GM23248 (cell line): ENCODE measurements around the gene SPATS2L. TPM values are rescaled to one million over a fixed set of nuclear protein-coding genes. Genes with fewer than 3 reads are reported as not detected.

ENCODE experiments used
- DNase-seq: peaks from one replicate; pipeline ENCODE4 v3.0.0-alpha.2; 2015
- H2AFZ ChIP-seq: fragments of 200-600 bp; sonication (generic); 2 replicates; pipeline ENCODE4 v1.6.1; 2016; ENCODE audit warnings: antibody characterized with exemption
- H3F3A ChIP-seq: fragments of 200-600 bp; sonication (generic); 2 replicates; pipeline ENCODE4 v1.6.1; 2016; ENCODE audit warnings: mild to moderate bottlenecking, antibody characterized with exemption, mixed run types; ENCODE audit not compliant: insufficient read depth
- H3K27ac ChIP-seq: fragments of 200-600 bp; sonication (generic); 2 replicates; pipeline ENCODE4 v1.5.1; 2016; ENCODE audit warnings: mild to moderate bottlenecking
- H3K27me3 ChIP-seq: fragments of 200-600 bp; sonication (generic); replicated peaks from 2 replicates; pipeline ENCODE4 v1.6.1; 2016; ENCODE audit warnings: mild to moderate bottlenecking; ENCODE audit not compliant: insufficient read depth
- H3K36me3 ChIP-seq: fragments of 200-600 bp; sonication (generic); 2 replicates; pipeline ENCODE4 v1.6.1; 2016; ENCODE audit warnings: low read depth, mild to moderate bottlenecking
- H3K4me1 ChIP-seq: fragments of 200-600 bp; sonication (generic); 2 replicates; pipeline ENCODE4 v1.6.1; 2016; ENCODE audit warnings: mild to moderate bottlenecking; ENCODE audit not compliant: insufficient read depth
- H3K4me2 ChIP-seq: fragments of 200-600 bp; sonication (generic); one replicate; pipeline ENCODE4 v1.6.1; 2016; ENCODE audit warnings: mild to moderate bottlenecking; ENCODE audit not compliant: unreplicated experiment
- H3K4me3 ChIP-seq: fragments of 200-600 bp; sonication (generic); 2 replicates; pipeline ENCODE4 v1.5.1; 2016; ENCODE audit warnings: mild to moderate bottlenecking
- H3K79me2 ChIP-seq: fragments of 200-600 bp; sonication (generic); 2 replicates; pipeline ENCODE4 v1.6.1; 2016; ENCODE audit warnings: mild to moderate bottlenecking; ENCODE audit not compliant: insufficient read depth
- H3K9ac ChIP-seq: fragments of 200-600 bp; sonication (generic); 2 replicates; pipeline ENCODE4 v1.6.1; 2016; ENCODE audit warnings: mild to moderate bottlenecking
- H3K9me2 ChIP-seq: fragments of 200-600 bp; sonication (generic); 2 replicates; pipeline ENCODE4 v1.6.1; 2016; ENCODE audit warnings: mixed run types, mild to moderate bottlenecking, moderate library complexity; ENCODE audit not compliant: insufficient read depth
- H3K9me3 ChIP-seq: fragments of 200-600 bp; sonication (generic); one replicate; pipeline ENCODE4 v1.6.1; 2017; ENCODE audit warnings: low read depth
- H4K20me1 ChIP-seq: fragments of 200-600 bp; sonication (generic); 2 replicates; pipeline ENCODE4 v1.6.0; 2016; ENCODE audit not compliant: insufficient read depth
- EZH2 ChIP-seq: fragments of 200-600 bp; sonication (generic); IDR thresholded peaks from 2 replicates; pipeline ENCODE4 v1.6.1; 2018; ENCODE audit warnings: antibody characterized with exemption, mild to moderate bottlenecking; ENCODE audit not compliant: insufficient read depth, poor library complexity, severe bottlenecking
- EZH2phosphoT487 ChIP-seq: fragments of 200-600 bp; sonication (generic); IDR thresholded peaks from 2 replicates; pipeline ENCODE4 v1.6.1; 2018; ENCODE audit warnings: antibody characterized with exemption, moderate library complexity, mild to moderate bottlenecking, low read depth; ENCODE audit not compliant: insufficient read depth
- WGBS, 2 experiments: methylation state at CpG; one replicate each; pipeline ENCODE4 v1.1.6; 2015 to 2017; ENCODE audit warnings: low lambda C conversion rate in 2 of 2, low coverage in 1 of 2; ENCODE audit errors: missing lambda C conversion rate in 2 of 2; 5-methylcytosine and 5-hydroxymethylcytosine counted together
- in situ Hi-C: fragments of 300-500 bp; cut with MboI; formaldehyde crosslinking; loops from 2 replicates; pipeline ENCODE4 v1.15.0; 2020
- polyA plus RNA-seq: library from polyadenylated mRNA; unstranded; fragments of >200 nt; fragmentation: Nextera tagmentation; extraction: Ambion mirVana; gene quantifications from 2 replicates; pipeline ENCODE4 v1.2.1, GENCODE V29; 2016
- total RNA-seq: library from RNA; depleted of rRNA; stranded (reverse); fragments of >200 nt; shearing (Covaris generic); gene quantifications from 2 replicates; pipeline ENCODE4 v1.2.3, GENCODE V29; 2014

The SPATS2L gene
- total and polyA plus RNA-seq, 2 experiments from 2014 or later, result 78.3 to 128 TPM

DNA sequence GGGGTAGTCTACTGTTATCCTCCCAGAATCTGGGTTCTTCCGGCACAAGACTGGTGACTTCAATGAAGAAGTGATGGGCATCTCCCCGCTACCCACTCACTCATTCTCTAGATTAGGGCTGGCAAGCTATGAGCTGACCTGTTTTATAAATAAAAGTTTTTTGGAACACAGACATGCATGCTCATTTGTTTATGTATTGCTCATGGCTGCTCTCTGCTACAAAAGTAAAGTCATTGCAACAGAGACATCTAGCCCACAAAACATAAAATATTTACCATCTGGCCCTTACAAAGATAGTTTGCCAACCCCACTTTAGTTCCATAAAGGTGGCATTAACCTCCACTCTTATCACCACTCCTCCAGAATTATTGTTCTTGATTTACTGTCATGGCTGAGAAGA is 39.1 kb upstream of the SPATS2L start:
- no peaks in the 10 kb centered on the region for H3K9me2 ChIP-seq
- H3K27me3 ChIP-seq, result no peaks in the 10 kb centered on the region
- no peak overlapping the region for H3K27ac ChIP-seq
- H4K20me1 ChIP-seq, result no peaks in the 10 kb centered on the region
- H3K36me3 ChIP-seq, result no peaks in the 10 kb centered on the region
- no peaks in the 10 kb centered on the region for H3K9me3 ChIP-seq
- DNase-seq, result no peak
- no peak overlapping the region for H3K4me2 ChIP-seq
- H3K79me2 ChIP-seq, result no peaks in the 10 kb centered on the region
- H3K4me3 ChIP-seq, result no peak overlapping the region
- no peak overlapping the region for H2AFZ ChIP-seq
- in situ Hi-C loops, result no loop called here
- no peaks in the 10 kb centered on the region for H3K4me1 ChIP-seq
- TF ChIP-seq EZH2phosphoT487 (no peak), EZH2 (no peak)
- WGBS, 2 experiments, result 74 to 84% methylated on average over 2 of the region's 2 CpGs
- H3F3A ChIP-seq, result no peaks in the 10 kb centered on the region
- H3K9ac ChIP-seq, result no peak overlapping the region

DNA sequence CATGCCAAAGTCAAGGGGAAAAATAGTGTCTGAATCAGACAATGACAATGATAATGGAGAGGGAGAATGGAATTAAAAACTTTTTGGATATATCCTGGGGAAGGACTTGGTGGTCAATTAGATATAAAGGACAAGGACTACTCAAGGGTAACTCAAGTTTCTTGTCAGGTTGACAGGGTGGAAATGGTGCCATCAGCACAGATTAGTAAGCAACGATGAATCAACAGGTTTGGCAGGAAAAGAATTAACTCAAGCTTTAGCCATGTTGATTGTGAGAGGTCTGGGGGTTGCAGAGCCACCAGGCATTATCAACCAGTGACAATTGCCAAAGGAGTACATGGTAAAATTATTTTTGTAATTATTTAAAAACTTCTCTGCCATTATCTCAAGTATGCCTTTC is 35.8 kb upstream of the SPATS2L start:
- H3K9me3 ChIP-seq, result no peaks in the 10 kb centered on the region
- in situ Hi-C loops, result no loop called here

DNA sequence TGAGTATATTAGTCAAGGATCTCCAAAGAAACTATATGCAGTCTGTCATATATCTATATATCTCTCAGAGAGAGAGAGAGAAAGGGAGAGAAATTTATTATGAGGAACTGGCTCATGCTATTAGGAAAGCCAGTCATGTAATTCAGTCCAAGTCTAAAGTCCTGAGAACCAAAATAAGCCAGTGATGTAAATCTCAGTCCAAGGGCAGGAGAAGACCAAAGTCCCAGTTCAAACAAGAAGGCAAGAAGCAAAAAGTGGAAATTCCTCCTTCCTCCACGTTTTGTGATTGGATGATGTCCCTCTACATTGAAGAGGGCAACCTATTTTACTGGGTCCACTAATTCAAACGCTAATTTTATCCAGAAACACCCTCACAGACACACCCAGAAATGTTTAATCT is 34.2 kb upstream of the SPATS2L start:
- H3K9me3 ChIP-seq, result no peaks in the 10 kb centered on the region
- H3K4me2 ChIP-seq, result no peak overlapping the region
- no peak overlapping the region for H3K27ac ChIP-seq
- WGBS, 2 experiments, result 45 to 46% methylated on average over 2 of the region's 2 CpGs
- H4K20me1 ChIP-seq, result no peaks in the 10 kb centered on the region
- H3K4me1 ChIP-seq, result no peaks in the 10 kb centered on the region
- H3K9ac ChIP-seq, result no peak overlapping the region
- H3K9me2 ChIP-seq, result no peaks in the 10 kb centered on the region
- no peak overlapping the region for H2AFZ ChIP-seq
- H3F3A ChIP-seq, result no peaks in the 10 kb centered on the region
- DNase-seq, result no peak
- TF ChIP-seq EZH2 (no peak), EZH2phosphoT487 (no peak)
- no peaks in the 10 kb centered on the region for H3K79me2 ChIP-seq
- no peak overlapping the region for H3K4me3 ChIP-seq
- in situ Hi-C loops, result no loop called here
- no peaks in the 10 kb centered on the region for H3K27me3 ChIP-seq
- no peaks in the 10 kb centered on the region for H3K36me3 ChIP-seq

More for the DNA sequence above, 35.8 kb upstream of the SPATS2L start:
- TF ChIP-seq EZH2phosphoT487 (no peak), EZH2 (no peak)
- no peaks in the 10 kb centered on the region for H4K20me1 ChIP-seq
- H3K9ac ChIP-seq, result no peak overlapping the region
- H3K27me3 ChIP-seq, result no peaks in the 10 kb centered on the region
- H2AFZ ChIP-seq, result no peak overlapping the region
- H3K4me1 ChIP-seq, result no peaks in the 10 kb centered on the region
- WGBS, 2 experiments, result 34 to 38% methylated on average over 1 of the region's 1 CpG
- H3K4me2 ChIP-seq, result no peak overlapping the region
- peak; percentile 14 for DNase-seq
- H3K27ac ChIP-seq, result no peak overlapping the region
- H3K4me3 ChIP-seq, result no peak overlapping the region
- no peaks in the 10 kb centered on the region for H3F3A ChIP-seq
- H3K9me2 ChIP-seq, result no peaks in the 10 kb centered on the region
- no peaks in the 10 kb centered on the region for H3K79me2 ChIP-seq
- no peaks in the 10 kb centered on the region for H3K36me3 ChIP-seq

DNA sequence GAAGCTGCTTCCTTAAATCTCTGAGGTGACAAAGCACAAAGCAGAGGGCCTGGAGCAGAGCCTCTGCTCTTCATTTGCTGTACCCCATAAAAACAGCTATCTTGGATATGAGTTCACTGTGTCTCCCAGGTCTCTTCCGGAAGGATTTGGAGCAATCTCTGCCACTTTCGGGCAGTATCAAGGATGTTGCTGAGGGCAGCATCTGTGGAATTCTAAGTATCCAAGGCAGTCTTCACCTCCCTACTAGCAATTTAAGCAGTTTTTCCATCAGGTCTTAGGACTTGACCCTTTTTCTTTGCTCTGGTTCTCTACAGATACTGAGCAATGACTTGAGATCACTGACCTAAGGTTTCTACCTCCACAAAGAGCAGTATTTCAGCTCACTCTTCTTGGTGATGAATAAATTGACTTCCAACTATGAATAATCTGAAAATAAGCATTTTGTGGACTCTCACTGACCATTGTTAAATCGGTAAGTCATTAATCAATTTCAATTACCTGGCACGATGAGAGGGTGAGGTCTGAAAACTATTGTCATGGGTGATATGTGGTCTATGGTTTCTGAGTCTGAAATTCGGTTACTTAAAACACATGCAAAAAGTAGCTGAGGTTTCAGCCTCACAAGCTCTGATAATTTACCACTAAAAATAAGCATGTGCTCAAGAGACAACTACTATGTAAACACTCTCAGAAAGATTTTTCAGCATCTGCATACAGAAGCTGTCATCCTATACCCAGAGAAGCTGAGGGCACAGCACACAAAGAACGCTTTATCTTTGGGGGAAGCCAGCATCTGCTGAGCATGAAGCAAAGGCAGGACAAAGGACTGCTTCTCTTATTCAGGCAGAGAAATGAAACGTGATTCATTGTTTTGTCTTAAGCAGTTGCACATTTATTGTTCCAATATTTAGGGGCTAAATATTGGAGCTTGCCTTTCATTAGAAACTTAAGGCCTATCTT is 32.1 kb upstream of the SPATS2L start:
- Histone ChIP-seq H3K79me2 (no peaks in the 10 kb centered on the region), H3K9me2 (no peaks in the 10 kb centered on the region), H3K27me3 (no peaks in the 10 kb centered on the region), H3K4me2 (no peak overlapping the region), H3K36me3 (no peaks in the 10 kb centered on the region), H4K20me1 (no peaks in the 10 kb centered on the region), H2AFZ (no peak overlapping the region), H3K27ac (no peak overlapping the region), H3K9ac (no peak overlapping the region), H3F3A (no peaks in the 10 kb centered on the region), H3K4me1 (no peaks in the 10 kb centered on the region), H3K4me3 (no peak overlapping the region), H3K9me3 (no peaks in the 10 kb centered on the region)
- in situ Hi-C loops, result no loop called here
- TF ChIP-seq EZH2, result no peak
- TF ChIP-seq EZH2phosphoT487, result no peak
- WGBS, 2 experiments, result 72 to 73% methylated on average over 7 of the region's 7 CpGs
- DNase-seq, result peak; percentile 22
